ENCODE measurements around the gene MAGI3. TPM values are rescaled to one million over a fixed set of nuclear protein-coding genes. Genes with fewer than 3 reads are reported as not detected.
A peak's percentile ranks its signal among the peaks of the same experiment; 100 is the strongest.

The MAGI3 gene
- total RNA-seq, 1 donor from 2014 or later: 5.4 TPM

DNA sequence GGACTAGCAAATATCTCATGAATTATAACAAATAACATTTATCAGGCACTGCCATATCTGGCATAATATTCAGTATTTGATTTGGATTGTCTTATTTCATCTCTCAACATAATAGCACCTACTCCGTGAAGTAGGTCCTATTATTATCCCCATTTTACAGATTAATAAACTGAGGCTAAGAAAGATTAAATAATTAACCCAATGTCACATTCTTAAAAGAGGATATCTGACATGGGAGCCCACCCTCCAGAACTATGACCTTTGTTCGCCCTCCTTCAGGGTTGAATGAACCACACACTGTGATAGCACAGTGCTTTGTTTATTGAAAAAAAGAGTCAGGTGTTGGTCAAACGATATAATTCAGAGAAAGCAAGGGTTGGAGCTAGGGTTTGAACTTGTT is 19.4 kb upstream of the MAGI3 start:
- H3K4me3 ChIP-seq: no peak overlapping the region
- intact Hi-C loops (cut with micrococcal nuclease): no loop called here
- no peak for DNase-seq
- H3K36me3 ChIP-seq: no peaks in the 10 kb centered on the region
- no peak overlapping the region for H3K27ac ChIP-seq (replicated peaks)
- TF ChIP-seq, protein P1, sequence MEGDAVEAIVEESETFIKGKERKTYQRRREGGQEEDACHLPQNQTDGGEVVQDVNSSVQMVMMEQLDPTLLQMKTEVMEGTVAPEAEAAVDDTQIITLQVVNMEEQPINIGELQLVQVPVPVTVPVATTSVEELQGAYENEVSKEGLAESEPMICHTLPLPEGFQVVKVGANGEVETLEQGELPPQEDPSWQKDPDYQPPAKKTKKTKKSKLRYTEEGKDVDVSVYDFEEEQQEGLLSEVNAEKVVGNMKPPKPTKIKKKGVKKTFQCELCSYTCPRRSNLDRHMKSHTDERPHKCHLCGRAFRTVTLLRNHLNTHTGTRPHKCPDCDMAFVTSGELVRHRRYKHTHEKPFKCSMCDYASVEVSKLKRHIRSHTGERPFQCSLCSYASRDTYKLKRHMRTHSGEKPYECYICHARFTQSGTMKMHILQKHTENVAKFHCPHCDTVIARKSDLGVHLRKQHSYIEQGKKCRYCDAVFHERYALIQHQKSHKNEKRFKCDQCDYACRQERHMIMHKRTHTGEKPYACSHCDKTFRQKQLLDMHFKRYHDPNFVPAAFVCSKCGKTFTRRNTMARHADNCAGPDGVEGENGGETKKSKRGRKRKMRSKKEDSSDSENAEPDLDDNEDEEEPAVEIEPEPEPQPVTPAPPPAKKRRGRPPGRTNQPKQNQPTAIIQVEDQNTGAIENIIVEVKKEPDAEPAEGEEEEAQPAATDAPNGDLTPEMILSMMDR (IDR thresholded peaks at IDR 0.05; ENCODE audit: borderline replicate concordance): no peak
- no peaks in the 10 kb centered on the region for H3K4me1 ChIP-seq
- H3K9me3 ChIP-seq (replicated peaks): peaks cover 5% of the 10 kb centered on the region
- no peaks in the 10 kb centered on the region for H3K27me3 ChIP-seq (ENCODE audit: low read depth)

DNA sequence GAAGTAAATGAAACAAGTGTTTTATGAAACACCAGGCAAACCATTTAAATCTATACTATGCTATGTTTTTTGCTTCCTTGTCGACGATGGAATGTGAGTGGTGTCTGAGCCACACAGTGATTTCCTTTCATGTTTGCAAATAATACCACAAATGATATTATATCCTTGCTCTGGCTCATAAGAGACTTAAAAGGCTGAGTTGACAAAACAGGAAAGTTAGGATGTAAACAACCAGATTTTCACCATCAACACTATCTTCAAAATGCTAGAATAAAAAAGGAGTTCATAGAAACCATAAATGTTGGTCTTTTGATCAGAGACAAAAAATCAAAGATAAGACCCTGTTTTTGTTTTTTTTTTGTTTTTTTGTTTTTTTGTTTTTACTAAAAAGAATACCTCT is 17.8 kb upstream of the MAGI3 start:
- intact Hi-C loops (cut with micrococcal nuclease): no loop called here
- TF ChIP-seq, protein P1 (IDR thresholded peaks at IDR 0.05; ENCODE audit: borderline replicate concordance): no peak
- H3K27me3 ChIP-seq (ENCODE audit: low read depth): no peaks in the 10 kb centered on the region

GRCh38 chr1:113373644-113374043 is 16.7 kb upstream of the MAGI3 start:
- no peaks in the 10 kb centered on the region for H3K36me3 ChIP-seq
- H3K4me1 ChIP-seq: no peaks in the 10 kb centered on the region
- H3K4me3 ChIP-seq: no peak overlapping the region
- intact Hi-C loops (cut with micrococcal nuclease): no loop called here
- H3K9me3 ChIP-seq (replicated peaks): no peaks in the 10 kb centered on the region
- TF ChIP-seq, protein P1 (IDR thresholded peaks at IDR 0.05; ENCODE audit: borderline replicate concordance): no peak
- H3K27ac ChIP-seq (replicated peaks): no peak overlapping the region
- H3K27me3 ChIP-seq (ENCODE audit: low read depth): no peaks in the 10 kb centered on the region
- DNase-seq: no peak

More for the DNA sequence above, 17.8 kb upstream of the MAGI3 start:
- no peaks in the 10 kb centered on the region for H3K4me1 ChIP-seq
- no peaks in the 10 kb centered on the region for H3K36me3 ChIP-seq
- no peak overlapping the region for H3K4me3 ChIP-seq
- no peak for DNase-seq
- no peak overlapping the region for H3K27ac ChIP-seq (replicated peaks)
- peaks cover 5% of the 10 kb centered on the region for H3K9me3 ChIP-seq (replicated peaks)

DNA sequence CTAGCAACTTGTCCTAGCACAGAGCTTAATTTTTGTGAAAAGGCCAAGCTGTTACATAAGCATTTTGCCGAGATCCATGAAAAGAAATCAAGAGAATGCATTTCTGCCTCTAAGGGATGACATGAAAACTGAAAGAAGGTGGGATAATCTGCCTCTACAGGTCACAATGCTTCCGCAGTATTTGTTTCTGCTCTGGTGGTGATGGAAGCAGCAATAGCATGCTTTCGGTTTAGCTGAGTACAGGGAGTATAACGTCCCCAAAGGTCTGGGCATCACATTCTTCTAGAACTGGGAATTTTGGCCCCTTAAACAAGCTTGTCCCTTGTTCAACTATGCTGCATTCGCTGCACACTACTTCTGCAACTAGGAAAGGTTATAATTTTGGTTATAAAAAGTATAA is 14.4 kb upstream of the MAGI3 start:
- Histone ChIP-seq H3K4me1 (no peaks in the 10 kb centered on the region), H3K4me3 (peak overlapping the region; percentile 15), H3K27ac (replicated peaks) (no peak overlapping the region), H3K36me3 (no peaks in the 10 kb centered on the region), H3K27me3 (ENCODE audit: low read depth) (no peaks in the 10 kb centered on the region), H3K9me3 (replicated peaks) (no peaks in the 10 kb centered on the region)
- intact Hi-C loops (cut with micrococcal nuclease): no loop called here
- no peak for DNase-seq
- TF ChIP-seq, protein P1 (IDR thresholded peaks at IDR 0.05; ENCODE audit: borderline replicate concordance): no peak

GRCh38 chr1:113380075-113380474 is 10.2 kb upstream of the MAGI3 start:
- intact Hi-C loops (cut with micrococcal nuclease): no loop called here
- H3K4me3 ChIP-seq: no peak overlapping the region
- no peaks in the 10 kb centered on the region for H3K4me1 ChIP-seq
- no peak overlapping the region for H3K27ac ChIP-seq (replicated peaks)
- no peak for DNase-seq
- TF ChIP-seq, protein P1 (IDR thresholded peaks at IDR 0.05; ENCODE audit: borderline replicate concordance): no peak
- H3K36me3 ChIP-seq: no peaks in the 10 kb centered on the region
- H3K27me3 ChIP-seq (ENCODE audit: low read depth): no peaks in the 10 kb centered on the region
- no peaks in the 10 kb centered on the region for H3K9me3 ChIP-seq (replicated peaks)

Measured in left ventricle myocardium inferior (tissue), 1 donor.